HG02981 (cell line): Measurements from ENCODE around the gene S100PBP.

ENCODE experiments used
- ATAC-seq: cut with Tn5 transposase; IDR thresholded peaks from one replicate; pipeline ENCODE4 v1.9.1; 2021; ENCODE audit warnings: mild to moderate bottlenecking, moderate library complexity; ENCODE audit not compliant: unreplicated experiment

S100PBP gene

GRCh38 chr1:32868806-32869455 lies 51.5 kb downstream of the S100PBP start:
- no peak for ATAC-seq

DNA sequence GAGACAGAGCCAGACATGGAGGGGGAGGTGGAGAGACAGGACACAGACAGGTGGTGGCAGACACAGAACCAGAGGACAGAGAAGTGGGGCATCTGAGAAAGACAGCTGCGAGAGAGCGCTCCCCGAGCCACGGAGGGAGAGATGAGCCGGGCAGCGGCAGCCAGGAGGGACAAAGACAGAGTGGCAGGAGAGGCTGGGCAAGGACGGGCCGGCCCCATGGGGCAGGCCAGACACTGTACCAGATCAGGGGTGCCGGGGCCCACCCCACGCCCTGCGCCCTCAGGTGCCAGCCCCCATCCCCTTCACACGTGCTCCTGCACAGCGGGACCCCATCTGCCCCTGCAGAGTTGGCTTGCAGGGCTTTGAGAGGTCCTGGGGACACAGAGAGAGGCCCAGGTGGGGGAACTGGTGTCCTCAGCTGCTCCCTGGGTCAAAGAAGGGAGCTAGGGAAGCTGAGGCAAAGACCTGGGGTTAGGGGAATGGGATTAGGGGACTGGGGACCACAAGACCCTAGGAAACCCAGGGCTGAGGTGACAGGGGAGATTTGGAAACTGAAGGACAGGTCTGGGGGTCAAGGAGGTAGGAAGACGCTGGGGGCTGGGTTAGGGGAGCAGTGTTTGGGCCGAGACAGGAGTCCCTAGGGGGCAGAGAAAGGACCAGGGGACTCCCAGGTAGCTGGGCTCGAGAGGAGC lies 52.6 kb downstream of the S100PBP start:
- no peak for ATAC-seq

DNA sequence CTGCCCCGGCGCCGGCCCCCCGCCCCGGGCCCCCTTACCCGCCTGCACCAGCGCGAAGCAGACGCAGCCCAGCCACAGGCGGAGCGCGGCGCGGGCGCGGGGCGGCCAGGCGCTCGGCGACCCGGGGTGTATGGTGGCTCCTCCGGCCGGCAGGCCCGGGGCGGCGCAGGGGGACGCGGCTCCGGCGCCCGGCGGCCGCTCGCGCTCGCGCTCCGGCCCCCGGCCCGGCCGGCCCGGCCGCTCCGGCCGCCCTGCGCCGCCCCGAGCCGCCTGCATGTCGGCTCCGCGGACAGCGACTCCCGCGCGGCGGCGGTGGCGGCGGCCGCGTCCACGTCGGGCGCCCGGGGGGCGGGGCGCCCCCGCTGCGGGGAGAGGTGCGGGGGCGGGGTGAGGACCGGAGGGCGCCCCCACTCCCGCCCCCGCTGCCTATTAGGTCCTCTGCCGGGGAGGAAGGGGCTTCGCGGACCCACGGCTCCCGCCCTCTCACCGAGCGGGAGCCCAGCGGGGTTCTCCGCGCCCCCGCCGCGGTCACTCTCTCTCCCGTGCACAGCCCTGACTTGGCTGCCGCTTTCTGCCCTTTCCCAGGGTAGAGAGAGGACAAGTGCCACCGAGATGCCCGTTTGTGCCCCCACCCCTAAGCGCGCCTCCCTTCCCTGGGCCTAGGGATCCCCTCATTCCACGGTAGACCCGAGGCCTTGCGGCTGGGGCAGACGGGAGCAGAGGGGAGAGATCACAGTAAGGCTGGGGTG lies 53.3 kb downstream of the S100PBP start, which contains the start of gene FNDC5:
Gene FNDC5 (minus strand): TSS at position 298 of the 749 bp plus-strand sequence.
- ATAC-seq, result no peak

DNA sequence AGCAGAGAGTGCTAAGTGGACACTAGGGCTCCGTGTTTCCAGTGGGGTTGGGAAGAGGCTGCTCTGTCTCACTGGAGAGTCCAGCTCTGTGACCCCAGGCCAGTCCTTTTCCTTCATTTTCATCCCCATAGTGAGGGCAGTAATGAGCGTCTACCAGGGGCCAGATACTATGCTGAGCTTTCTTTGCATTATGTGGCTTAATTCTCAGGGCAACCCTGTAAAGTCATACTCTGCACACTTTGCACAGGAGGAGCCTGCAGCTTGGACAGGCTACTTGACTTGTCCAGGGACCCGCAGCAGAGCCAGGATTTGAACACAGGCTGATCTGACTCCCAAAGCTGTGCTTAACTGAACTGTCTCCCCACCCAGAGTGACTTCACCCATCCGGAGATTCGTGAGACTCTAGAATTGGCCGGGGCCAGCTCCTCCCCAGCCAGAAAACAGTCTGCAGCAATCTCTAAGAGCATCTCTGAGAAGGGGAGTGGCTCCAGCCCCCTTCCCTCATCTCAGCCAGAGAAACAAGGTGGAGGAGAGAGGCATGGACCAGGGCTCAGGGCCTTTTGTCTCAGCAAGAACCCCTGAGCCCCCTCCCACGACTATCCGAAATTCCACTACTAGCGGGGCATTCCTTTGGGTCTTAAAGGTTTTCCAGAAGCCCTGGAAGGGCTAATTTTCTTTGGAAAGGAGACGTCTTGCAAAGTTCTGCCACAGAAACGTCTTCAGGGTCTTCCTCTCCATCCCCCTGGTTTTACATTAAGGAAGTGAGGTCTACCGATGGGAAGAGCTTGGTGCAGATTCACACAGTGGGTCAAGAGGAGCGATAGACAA lies 54.1 kb downstream of the S100PBP start:
- no peak for ATAC-seq

DNA sequence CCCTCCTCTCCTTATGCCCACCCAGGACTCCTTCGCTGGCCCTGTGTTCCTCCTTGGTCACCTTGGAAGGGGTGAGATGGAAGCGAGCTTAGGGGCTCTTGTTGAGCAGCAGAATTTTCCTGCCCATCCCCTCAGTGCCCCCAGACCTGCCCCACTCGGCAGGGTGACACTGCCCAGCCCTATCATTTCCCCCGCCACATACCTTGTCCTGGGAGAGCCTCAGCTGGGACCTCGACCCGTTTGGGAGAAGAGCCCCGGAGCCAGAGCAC lies 54.7 kb downstream of the S100PBP start:
- no peak for ATAC-seq

GRCh38 chr1:32873484-32873883 lies 56.0 kb downstream of the S100PBP start:
- no peak for ATAC-seq

DNA sequence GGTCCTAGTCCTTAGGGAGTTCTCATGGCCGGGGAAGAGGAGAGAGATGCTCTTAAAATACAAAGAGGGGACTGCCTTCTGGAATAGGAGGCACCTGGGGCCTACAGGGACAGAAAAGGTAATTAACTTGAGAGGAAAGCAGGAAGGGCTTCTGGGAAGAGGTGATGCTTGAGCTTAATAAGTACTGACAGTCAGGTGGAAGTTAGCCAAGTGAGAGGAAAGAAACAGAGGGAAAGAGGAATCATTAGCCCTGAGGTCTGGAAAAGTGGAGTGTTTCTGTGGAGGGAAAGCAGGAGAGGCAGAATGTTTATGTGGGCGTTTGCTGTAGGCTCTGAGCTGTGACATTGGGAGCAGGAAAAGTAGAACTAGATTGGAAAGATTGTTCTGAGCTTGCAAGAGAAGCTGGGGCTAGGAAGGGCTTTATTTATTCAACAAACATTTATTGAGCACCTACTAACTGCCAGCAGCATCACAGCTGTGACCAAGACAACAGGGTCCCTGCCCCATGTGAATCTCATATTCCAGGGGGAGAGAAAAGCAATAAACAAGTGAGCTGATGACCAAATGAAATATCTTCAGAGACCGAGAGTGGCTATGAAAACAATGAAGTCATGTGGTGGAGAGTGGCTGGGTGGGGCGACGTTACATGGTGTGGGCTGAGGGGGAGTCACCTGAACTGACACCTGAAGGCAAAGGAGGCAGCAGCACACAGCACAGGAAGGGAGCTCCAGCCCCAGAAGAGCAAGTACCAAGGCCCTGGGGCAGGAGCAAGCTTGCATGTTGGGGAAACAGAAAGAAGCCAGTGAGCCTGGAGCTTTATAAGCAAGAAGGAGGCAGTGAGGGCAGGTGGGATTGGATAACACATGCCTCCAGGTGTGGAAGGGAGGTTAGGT lies 57.7 kb downstream of the S100PBP start:
- ATAC-seq, result no peak

DNA sequence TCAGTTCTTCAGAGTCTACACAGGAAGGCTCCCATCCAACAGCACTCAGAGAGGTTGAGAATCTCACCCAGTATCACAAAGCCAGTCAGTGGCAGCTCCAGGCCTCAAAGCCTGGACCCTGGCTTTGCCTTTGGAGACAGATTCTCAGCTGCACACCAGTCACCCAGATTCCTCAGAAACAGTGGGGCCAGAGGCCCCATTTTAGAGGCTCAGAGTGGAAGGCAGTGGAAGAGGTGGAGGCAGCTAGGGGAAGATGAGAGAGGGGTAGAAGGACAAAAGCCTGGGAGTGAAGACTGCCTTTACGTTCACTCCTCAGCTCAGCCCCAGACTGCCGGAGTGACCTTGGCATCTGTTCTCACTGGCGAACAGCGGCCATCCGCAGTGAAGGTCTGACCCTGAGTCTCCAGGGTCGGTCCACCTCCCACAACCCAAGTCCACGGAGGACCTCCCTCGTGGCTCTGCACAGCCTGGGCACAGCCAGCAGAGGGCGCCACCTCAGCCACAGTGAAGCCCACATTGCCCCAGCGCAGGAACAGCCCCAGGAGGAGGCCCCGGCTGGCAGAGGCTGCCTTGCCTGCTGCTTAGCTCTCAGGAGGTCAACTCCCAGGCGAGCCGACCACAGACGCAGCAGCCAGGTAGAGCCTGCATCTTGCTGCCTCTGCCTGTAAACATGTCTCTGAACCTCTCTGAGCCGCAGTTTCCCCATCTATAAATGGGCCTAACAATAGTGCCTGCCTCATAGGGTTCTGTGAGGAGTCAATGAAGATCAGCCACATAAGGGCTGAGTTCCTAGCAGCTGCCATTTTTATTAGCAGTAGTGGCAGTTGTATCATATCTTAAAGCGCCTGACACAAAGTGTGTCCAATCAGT lies 59.1 kb downstream of the S100PBP start:
- ATAC-seq, result no peak

DNA sequence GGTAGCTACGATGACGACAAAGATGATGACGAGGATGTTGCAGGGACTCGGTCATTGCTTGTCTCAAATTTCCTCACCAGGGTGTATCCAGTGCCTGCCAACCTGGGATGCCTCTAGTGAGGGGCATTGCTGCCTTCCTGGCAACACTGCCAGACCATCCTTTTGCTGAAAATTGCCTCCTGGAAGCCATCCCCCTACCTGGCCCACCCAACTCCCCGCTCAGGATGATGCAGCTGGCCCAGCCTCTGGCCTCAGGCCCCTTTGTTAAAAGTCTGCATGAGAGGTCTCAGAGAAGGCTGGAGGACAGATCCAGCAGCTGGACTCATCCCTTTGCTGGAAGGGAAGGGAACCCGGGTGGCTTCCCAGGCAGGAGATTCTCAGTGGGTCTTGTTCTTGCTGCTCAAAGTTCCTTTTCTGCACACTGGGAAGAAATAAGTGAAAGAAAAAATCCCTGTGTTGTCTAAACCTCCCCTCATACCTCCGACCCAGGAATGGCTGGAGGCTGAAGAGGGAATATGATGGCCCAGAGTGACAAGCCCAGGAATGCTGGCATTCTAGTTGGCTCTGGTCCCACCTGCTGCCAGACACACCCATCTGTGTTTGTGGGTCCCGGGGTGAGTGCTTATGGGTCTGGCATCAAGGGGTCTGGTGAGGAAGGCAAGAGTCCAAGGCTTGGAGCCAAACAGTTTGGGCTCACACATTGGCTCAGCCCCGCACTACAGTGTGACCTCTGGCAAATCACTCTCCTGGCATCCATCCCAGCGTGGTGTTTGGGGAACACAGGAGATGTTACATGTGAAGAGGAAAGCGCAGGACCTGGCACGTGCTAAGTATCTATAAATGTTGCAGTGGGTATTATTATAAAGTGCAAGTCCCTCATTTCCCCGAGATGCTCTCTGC lies 60.0 kb downstream of the S100PBP start:
- ATAC-seq, result no peak

GRCh38 chr1:32878183-32878582 lies 60.7 kb downstream of the S100PBP start:
- no peak for ATAC-seq

GRCh38 chr1:32878637-32879041 lies 61.2 kb downstream of the S100PBP start:
- ATAC-seq, result no peak

GRCh38 chr1:32881291-32881690 lies 63.8 kb downstream of the S100PBP start:
- ATAC-seq, result no peak

DNA sequence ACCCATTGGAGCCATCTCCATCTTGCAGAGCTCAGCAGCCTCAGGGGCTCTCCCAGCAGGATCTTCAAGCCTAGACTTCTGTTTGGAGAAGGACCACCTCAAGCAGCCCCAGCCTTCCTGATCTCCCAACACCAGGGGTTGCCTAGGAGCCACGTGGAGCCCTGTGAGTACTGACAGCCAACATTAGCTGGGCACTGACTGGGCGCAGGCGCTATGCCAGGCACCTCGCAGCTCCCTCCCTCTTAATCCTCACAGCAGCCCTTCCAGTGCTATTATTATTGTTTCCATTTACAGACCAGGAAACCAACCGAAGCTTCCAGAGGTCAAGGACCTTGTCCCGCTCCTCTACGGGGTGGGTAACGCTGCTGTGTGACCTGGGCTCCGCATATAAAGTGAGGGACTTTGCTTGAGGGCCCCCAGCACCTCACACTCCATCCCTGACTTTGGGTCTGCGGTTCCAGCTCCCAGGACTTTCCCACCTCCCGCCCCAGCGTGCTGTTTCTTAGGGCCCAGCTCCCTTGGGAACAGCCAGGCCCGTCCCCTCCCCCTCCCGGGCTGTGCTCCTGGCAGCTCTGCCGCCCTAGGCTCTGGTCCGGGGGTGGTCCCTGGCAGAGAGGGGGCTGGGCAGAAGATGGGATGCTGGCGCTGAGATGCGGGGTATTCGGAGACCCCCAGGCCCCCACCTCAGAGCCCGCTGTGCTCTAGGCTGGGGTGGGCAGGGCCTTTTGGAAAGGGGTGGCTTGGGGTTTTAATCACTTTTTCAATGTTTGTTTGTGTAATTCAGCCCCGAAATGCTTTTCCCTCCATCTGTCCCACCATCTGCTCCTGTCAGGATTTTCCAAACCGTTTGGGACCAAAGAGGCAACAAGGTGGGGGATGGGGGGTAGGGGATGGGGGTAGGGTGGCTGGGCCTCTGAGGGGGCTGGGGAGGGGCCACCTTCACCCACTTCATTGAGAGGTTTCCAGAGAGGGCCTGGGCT lies 64.7 kb downstream of the S100PBP start:
- ATAC-seq, result no peak

DNA sequence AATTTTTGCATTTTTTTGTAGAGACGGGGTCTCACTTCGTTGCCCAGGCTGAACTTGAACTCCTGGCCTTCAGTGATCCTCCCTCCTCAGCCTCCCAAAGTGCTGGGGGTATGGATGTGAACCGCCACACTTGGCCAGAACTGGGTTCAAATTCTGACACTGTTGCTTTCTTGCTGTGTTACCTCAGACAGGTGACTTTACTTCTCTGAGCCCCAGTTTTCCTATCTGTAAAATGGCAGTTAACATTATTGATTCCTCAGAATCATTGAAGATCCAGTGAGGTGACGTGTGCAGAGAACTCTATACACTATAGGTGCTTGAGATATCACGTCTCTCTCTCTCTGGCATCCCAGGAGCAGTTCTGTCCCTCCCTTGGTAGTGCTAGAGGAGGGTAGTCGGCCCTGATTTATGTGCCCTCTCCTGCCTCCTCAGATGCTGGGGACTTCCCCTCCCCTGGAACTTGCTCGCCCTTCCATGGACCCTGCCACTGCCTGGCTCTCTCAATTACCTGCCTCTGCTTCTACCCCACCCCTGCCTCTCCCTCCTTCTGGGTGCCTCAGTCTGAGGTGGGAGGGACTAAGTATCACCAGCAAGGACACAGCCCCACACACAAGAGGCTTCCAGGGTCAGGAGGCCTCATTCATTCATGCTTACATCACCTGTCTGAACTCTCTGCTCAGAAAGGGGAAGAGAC lies 66.0 kb downstream of the S100PBP start:
- no peak for ATAC-seq

DNA sequence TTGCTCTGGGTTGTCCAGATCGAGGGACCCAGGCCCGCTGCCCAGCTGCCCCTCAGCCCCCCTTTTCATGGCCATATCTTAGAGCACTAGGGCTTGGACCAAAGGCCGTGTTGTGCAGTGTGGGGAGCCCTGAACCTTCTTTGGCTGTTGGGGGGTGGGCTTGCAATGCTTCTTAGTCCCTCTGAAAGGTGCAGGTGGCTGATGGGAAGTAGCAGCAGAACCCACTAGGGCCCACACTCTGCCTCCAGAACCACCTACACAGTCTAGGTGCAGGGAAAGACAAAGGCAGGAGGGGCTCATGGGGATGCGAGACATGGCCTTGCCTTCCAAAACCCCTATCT lies 66.5 kb downstream of the S100PBP start:
- no peak for ATAC-seq

DNA sequence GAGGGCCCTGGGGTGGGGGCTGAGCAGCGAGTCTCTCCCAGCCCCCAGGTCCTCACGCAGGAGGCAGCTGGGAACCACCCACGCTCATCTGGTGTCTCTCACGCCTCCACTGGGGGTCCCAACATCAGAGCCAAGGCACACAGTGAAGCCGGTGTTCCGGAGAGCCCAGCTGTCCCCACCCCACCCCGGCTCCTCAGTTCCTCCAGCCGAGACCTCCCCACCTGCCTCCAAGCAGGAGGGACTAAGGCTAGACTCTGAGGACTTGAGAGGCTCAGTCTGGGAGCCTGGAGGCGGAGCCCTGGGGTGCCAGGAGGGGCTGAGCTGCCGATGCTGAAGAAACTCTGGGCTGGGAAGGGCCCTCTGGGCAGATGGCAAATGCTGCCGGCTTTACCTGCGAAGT lies 67.3 kb downstream of the S100PBP start:
- ATAC-seq, result no peak

DNA sequence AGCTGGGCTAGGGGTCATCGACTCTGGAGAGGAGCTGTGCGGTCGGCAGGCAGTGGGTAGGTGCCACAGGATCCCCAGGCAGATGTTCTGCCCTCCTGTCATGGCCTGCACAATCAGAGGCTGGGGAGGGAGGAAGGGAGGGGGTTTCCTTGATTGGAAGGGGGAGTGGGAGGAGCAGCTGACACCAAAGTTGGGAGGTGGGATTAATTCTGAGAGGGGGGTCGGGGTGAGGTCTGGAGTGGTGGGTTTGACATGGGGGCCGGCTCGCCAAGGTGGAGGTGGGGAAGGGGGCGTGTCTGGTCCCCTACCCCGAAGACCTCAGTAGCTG lies 68.2 kb downstream of the S100PBP start:
- no peak for ATAC-seq
